ENCODE measurements around the gene ABCA5.
"Not testable (repeated sequence)": the region's sequence is repeated elsewhere in the genome, so short reads cannot be mapped to it uniquely, and the experiment has no call there.

The ABCA5 gene

DNA sequence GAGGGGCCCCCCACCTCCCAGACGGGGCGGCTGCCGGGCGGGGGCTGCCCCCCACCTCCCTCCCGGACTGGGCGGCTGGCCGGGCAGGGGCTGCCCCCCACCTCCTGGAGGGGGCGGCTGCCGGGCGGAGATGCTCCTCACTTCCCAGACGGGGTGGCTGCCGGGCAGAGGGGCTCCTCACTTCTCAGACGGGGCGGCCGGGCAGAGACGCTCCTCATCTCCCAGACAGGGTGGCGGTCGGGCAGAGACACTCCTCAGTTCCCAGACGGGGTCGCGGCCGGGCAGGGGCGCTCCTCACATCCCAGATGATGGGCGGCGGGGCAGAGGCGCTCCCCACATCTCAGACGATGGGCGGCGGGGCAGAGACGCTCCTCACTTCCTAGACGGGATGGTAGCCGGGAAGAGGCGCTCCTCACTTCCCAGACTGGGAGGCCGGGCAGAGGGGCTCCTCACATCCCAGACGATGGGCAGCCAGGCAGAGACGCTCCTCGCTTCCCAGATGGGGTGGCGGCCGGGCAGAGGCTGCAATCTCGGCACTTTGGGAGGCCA lies 130.8 kb downstream of the ABCA5 start:
- DNase-seq = not testable (repeated sequence)

Measured in fibroblast of skin of scalp (primary cell).